Fibroblast of pulmonary artery (primary cell): Measurements from ENCODE around the gene DGKK.
"Not testable (repeated sequence)": the region's sequence is repeated elsewhere in the genome, so short reads cannot be mapped to it uniquely, and the experiment has no call there.

Source experiments
- DNase-seq: peaks from one replicate; pipeline ENCODE4 v3.0.0-alpha.2; 2010; ENCODE audit warnings: low read depth
- H3K4me3 ChIP-seq: replicated peaks from 2 replicates; pipeline ENCODE4 v1.5.1; 2011; ENCODE audit warnings: low read depth, mild to moderate bottlenecking, control low read depth, low read length, moderate library complexity
- TF ChIP-seq, protein P1 (sequence below): IDR thresholded peaks from 2 replicates; pipeline ENCODE4 v1.5.1; 2011; ENCODE audit warnings: mild to moderate bottlenecking, control low read depth, low read length, inconsistent platforms; ENCODE audit errors: missing control alignments

DGKK gene

DNA sequence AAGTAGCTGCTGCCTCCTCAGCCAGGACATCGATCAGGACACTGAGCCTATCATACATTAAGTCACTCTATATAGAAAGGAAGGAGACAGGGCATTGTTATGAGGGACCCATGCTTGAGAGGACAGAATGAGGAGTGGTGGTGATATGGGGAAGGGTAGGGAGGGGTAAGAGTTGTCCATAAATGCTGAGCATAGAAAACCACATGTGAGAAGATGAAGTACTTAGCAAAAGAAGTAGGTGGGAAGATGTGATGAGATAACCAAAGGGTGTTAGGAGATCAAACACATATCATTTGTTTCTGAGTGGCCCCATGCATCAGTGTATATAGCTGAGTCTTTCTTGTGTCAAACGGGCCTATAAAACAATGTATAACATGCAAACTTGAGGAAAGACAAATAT lies 84.1 kb downstream of the DGKK start:
- H3K4me3 ChIP-seq, result no peak overlapping the region
- TF ChIP-seq, protein P1, sequence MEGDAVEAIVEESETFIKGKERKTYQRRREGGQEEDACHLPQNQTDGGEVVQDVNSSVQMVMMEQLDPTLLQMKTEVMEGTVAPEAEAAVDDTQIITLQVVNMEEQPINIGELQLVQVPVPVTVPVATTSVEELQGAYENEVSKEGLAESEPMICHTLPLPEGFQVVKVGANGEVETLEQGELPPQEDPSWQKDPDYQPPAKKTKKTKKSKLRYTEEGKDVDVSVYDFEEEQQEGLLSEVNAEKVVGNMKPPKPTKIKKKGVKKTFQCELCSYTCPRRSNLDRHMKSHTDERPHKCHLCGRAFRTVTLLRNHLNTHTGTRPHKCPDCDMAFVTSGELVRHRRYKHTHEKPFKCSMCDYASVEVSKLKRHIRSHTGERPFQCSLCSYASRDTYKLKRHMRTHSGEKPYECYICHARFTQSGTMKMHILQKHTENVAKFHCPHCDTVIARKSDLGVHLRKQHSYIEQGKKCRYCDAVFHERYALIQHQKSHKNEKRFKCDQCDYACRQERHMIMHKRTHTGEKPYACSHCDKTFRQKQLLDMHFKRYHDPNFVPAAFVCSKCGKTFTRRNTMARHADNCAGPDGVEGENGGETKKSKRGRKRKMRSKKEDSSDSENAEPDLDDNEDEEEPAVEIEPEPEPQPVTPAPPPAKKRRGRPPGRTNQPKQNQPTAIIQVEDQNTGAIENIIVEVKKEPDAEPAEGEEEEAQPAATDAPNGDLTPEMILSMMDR, result no peak
- no peak for DNase-seq

DNA sequence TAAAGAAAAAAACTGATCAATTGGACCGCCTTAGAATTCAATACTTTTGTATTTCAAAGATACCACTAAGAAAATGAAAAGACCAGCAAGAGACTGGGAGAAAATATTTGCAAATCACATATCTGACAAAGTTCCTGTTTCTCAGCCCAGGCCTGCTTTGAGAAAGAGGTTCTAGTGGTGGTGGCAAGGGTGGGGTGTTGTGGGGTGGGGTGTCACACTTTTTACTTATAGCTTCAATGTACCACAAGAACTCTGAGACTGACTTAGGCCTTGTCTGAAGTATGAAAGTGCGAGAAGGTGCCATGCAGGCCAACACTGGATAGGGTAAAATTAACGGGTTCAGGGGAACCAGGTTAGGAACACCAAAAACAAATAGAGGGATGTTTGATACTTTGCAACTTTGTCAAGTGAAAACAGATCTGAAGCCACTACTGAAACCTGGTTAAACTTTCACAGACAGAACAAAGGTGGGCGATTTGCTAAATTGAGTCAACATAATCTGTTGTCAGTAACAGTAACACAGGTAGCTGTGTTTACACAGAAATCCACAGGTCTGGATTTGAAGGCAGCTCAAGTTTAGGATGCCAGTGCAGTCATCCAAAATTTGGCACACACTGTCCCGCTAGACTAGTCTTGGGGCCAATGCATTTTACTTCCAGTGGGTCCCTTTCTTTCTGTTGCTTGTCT lies 88.8 kb downstream of the DGKK start:
- TF ChIP-seq, protein P1, result no peak

DNA sequence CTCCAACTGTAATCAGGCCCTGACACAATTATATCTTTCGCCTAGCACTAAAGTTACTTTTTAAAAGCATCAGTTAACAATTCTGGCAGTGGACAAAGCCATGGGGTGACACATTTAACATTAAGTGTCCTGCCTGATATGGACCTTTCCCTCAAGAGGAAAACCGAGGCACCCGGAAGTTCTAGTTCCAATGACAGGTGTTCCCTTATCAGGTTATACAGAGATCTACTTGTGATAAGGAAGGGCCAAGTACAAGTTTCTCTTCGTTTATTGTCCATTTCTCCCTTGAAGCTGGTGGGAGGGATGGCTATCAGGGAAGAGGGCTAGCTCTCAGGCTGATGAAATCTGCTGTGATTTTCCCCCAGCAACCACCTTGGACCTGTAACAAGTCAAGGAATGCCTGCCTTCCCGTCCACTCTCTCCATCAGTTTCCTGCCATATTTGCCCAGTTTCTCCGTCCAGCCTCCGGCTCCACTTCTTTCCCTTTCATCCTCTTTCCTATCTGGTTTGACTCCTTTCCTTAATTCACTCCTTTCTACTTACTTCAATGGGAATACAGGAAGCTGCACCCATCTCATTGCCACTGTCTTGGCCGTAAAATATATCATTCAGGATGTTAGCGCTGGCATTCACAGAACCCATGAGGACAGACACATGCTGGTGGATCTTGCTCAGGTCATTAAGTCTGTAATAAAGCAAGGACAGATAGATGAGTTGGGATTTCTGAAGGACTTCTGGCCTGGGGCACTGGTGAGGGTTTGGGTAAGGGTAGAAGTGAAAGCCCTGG lies 95.0 kb downstream of the DGKK start:
- TF ChIP-seq, protein P1, result no peak
- DNase-seq, result no peak

More for the DNA sequence above, 88.8 kb downstream of the DGKK start:
- H3K4me3 ChIP-seq, result no peak overlapping the region
- DNase-seq, result no peak

DNA sequence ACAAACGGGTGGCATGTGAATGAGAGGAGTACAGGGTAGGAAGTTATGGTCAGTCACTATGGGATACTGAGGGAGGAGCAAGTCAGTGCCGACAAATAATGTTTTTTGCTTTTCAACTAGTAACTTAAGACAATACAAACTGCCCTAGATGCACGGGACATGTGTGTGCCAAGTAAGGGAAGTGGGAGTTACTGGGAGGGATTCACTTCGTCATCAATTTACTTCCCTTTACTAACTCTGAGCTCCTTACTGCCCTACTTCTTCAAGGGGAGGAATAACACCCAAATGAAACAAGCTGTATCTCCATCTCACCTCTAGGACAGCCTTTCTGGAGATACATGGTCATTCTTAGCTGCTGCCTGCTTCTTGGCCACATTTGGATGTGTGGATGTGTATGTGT lies 97.7 kb downstream of the DGKK start:
- DNase-seq, result no peak
- TF ChIP-seq, protein P1, result no peak
- H3K4me3 ChIP-seq, result no peak overlapping the region

More for the DNA sequence above, 95.0 kb downstream of the DGKK start:
- H3K4me3 ChIP-seq, result no peak overlapping the region

DNA sequence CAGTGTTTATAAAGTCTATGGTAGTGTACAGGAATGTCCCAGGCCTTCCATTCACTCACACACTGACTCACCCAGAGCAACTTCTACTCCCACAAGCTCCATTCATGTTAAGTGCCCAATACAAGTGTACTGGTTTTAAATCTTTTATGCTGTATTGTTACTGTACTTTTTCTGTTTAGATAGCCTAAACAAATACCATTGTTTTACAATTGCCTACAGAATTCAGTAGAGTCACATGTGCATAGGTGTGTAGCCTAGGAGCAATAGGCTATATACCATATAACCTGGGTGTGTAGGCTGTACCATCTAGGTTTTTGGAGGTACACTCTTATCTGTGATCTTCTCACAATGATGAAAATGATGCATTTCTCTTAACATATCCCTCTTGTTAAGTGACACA lies 126.7 kb downstream of the DGKK start:
- DNase-seq, result no peak
- TF ChIP-seq, protein P1, result no peak
- no peak overlapping the region for H3K4me3 ChIP-seq

DNA sequence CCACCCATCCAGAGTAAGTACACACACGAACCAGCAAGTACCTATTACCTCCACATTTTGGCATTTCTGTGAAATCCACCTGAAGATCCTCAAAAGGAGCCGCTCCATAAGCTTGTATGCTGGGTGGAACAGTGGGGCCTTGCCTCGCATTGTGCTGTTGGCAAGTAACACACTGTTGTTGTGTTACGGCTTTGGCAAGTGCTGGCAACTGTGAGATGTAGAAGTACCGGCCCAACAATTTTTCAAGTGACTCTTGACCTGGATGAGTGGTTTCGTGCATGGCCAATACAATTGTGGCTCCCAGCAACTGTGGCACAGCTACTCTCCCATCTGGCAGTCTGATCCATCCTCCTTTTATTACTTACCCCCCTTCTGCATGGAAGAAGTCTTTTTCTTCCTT lies 137.3 kb downstream of the DGKK start:
- no peak overlapping the region for H3K4me3 ChIP-seq
- DNase-seq, result no peak
- TF ChIP-seq, protein P1, result no peak

DNA sequence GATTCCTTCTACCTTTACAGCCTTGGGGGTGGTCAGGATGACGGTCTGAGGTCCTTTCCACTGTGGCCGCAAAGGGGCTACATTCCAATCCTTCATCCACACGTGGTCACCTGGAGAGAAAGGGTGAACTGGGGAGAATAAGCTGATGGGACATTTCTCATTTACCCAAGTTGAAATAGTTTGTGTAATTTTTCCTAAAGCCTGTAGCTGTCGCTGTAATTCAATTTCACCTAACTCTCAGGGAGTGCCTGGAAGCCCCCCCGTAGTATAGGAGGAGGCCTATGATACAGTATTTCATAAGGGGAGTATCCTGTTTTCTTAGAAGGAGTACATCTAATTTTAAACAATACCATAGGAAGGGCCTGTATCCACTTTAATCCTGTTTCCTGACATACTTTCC lies 138.0 kb downstream of the DGKK start:
- not testable (repeated sequence) for DNase-seq, H3K4me3 ChIP-seq
